SK-N-SH (cell line): ENCODE measurements around the gene CHD6. TPM values are rescaled to one million over a fixed set of nuclear protein-coding genes. Genes with fewer than 3 reads are reported as not detected.

Source experiments
- CTCF ChIA-PET: fragments of 300-600, 350-600 bp; formaldehyde crosslinking; extraction: SDS; loops from one replicate; lab custom pipeline; 2021; lab: Yijun Ruan, JAX
- POLR2A ChIA-PET: fragments of 350-600 bp; sonication (Branson Sonifier 250); formaldehyde crosslinking; extraction: SDS; loops from one replicate; lab custom pipeline; 2020; ENCODE audit warnings: antibody characterized with exemption, inconsistent platforms; lab: Yijun Ruan, JAX
- DNase-seq: peaks from one replicate; pipeline ENCODE4 v3.0.0; 2012
- H2AFZ ChIP-seq: fragments of 200-600 bp; sonication (generic); 2 replicates; pipeline ENCODE4 v1.8.1; 2016; ENCODE audit warnings: antibody characterized with exemption, mild to moderate bottlenecking, low read depth
- H3F3A ChIP-seq: fragments of 200-600 bp; sonication (generic); replicated peaks from 2 replicates; pipeline ENCODE3; 2016; ENCODE audit warnings: antibody characterized with exemption, mild to moderate bottlenecking; ENCODE audit not compliant: insufficient read depth
- H3K27ac ChIP-seq, 2 experiments: fragments of 200-500 bp in 1 of 2; fragments of 200-600 bp in 1 of 2; sonication (Bioruptor generic) in 1 of 2; sonication (generic), shearing (Covaris generic) in 1 of 2; 2 replicates each; pipeline versions ENCODE4 v1.5.1 to v1.6.1; 2014 to 2016; ENCODE audit warnings: low read depth in 2 of 2, inconsistent platforms in 1 of 2, low read length in 1 of 2, mild to moderate bottlenecking in 1 of 2, mixed read lengths in 1 of 2
- H3K27me3 ChIP-seq: fragments of 200-600 bp; sonication (generic), shearing (Covaris generic); 2 replicates; pipeline ENCODE4 v1.6.1; 2016; ENCODE audit warnings: mixed run types; ENCODE audit not compliant: insufficient read depth
- H3K36me3 ChIP-seq, 2 experiments: fragments of 200-500 bp in 1 of 2; fragments of 200-600 bp in 1 of 2; sonication (Bioruptor generic) in 1 of 2; sonication (generic) in 1 of 2; replicated peaks in 1 of 2; 2 replicates each; pipeline versions ENCODE3 to v1.5.1; 2014 to 2016; ENCODE audit warnings: low read length in 1 of 2, mild to moderate bottlenecking in 1 of 2; ENCODE audit not compliant: insufficient read depth in 2 of 2, control insufficient read depth in 1 of 2
- H3K4me1 ChIP-seq, 2 experiments: fragments of 200-500 bp in 1 of 2; fragments of 200-600 bp in 1 of 2; sonication (Bioruptor generic) in 1 of 2; sonication (generic), shearing (Covaris generic) in 1 of 2; 2 replicates each; pipeline versions ENCODE4 v1.5.1 to v1.6.1; 2014 to 2016; ENCODE audit warnings: low read depth in 1 of 2, low read length in 1 of 2, mixed run types in 1 of 2; ENCODE audit not compliant: insufficient read depth in 2 of 2, control insufficient read depth in 1 of 2
- H3K4me2 ChIP-seq: fragments of 200-600 bp; sonication (generic), shearing (Covaris generic); 2 replicates; pipeline ENCODE4 v1.6.1; 2017; ENCODE audit warnings: mixed run types
- H3K4me3 ChIP-seq, 2 experiments: fragments of 200-500 bp in 1 of 2; fragments of 200-600 bp in 1 of 2; sonication (Bioruptor generic) in 1 of 2; sonication (generic), shearing (Covaris generic) in 1 of 2; 2 replicates each; pipeline versions ENCODE4 v1.5.1 to v1.8.1; 2014 to 2016; ENCODE audit warnings: low read depth in 2 of 2, inconsistent platforms in 1 of 2, low read length in 1 of 2, mild to moderate bottlenecking in 1 of 2, mixed read lengths in 1 of 2, moderate library complexity in 1 of 2
- H3K79me2 ChIP-seq: fragments of 200-600 bp; sonication (generic); 2 replicates; pipeline ENCODE4 v1.8.1; 2017; ENCODE audit warnings: mild to moderate bottlenecking; ENCODE audit not compliant: insufficient read depth
- H3K9ac ChIP-seq: fragments of 200-600 bp; sonication (generic); 2 replicates; pipeline ENCODE4 v1.6.1; 2017; ENCODE audit warnings: mixed run types
- H3K9me2 ChIP-seq: fragments of 200-600 bp; sonication (generic); 2 replicates; pipeline ENCODE4 v1.6.1; 2017; ENCODE audit warnings: mixed run types
- H3K9me3 ChIP-seq: fragments of 200-600 bp; sonication (generic); 2 replicates; pipeline ENCODE4 v1.6.1; 2017; ENCODE audit warnings: mixed run types, mild to moderate bottlenecking, moderate library complexity
- H4K20me1 ChIP-seq: fragments of 200-600 bp; sonication (generic); 2 replicates; pipeline ENCODE4 v1.6.1; 2017; ENCODE audit warnings: mild to moderate bottlenecking, mixed run types; ENCODE audit not compliant: insufficient read depth
- FOSL2 ChIP-seq: IDR thresholded peaks from 2 replicates; pipeline ENCODE4 v1.4.0; 2012; ENCODE audit warnings: low read depth, mild to moderate bottlenecking, moderate library complexity, borderline replicate concordance
- FOXJ3 ChIP-seq: sonication (generic); formaldehyde crosslinking; IDR thresholded peaks from 2 replicates; pipeline ENCODE4 v1.5.1; 2020; ENCODE audit warnings: mild to moderate bottlenecking, missing genetic modification reagents
- MEF2A ChIP-seq: IDR thresholded peaks from 2 replicates; pipeline ENCODE4 v1.4.0; 2012; ENCODE audit warnings: low read depth, borderline replicate concordance
- NFIC ChIP-seq: IDR thresholded peaks from 2 replicates; pipeline ENCODE4 v1.4.0; 2012; ENCODE audit warnings: borderline replicate concordance
- SIN3A ChIP-seq: IDR thresholded peaks from 2 replicates; pipeline ENCODE4 v1.6.1; 2012; ENCODE audit warnings: low read depth, mild to moderate bottlenecking, low read length, moderate library complexity, borderline replicate concordance
- SMC3 ChIP-seq: IDR thresholded peaks from 2 replicates; pipeline ENCODE4 v1.6.1; 2012; ENCODE audit warnings: low read depth, low read length, improper control_type of control experiment
- WGBS: methylation state at CpG from one replicate; pipeline ENCODE4 v1.1.6; 2017; ENCODE audit warnings: low lambda C conversion rate; 5-methylcytosine and 5-hydroxymethylcytosine counted together
- polyA plus RNA-seq, 3 experiments: library from polyadenylated mRNA; depleted of rRNA; stranded (reverse); fragments of >200 nt; gene quantifications; 2 replicates each; pipeline ENCODE4 v1.2.3, GENCODE V29; 2012
- TF ChIP-seq, protein P1 (sequence below): IDR thresholded peaks from 2 replicates; pipeline ENCODE4 v1.4.0; 2012; ENCODE audit warnings: low read depth, borderline replicate concordance
- TF ChIP-seq, protein P2 (sequence below): fragments of 200-600 bp; sonication (generic); IDR thresholded peaks from 2 replicates; pipeline ENCODE4 v1.6.1; 2017; ENCODE audit warnings: antibody characterized with exemption, mild to moderate bottlenecking, moderate library complexity

Gene CHD6
- polyA plus RNA-seq, 1 of the 3 experiments (the other 2 are of a cell fraction): 7.1 TPM

DNA sequence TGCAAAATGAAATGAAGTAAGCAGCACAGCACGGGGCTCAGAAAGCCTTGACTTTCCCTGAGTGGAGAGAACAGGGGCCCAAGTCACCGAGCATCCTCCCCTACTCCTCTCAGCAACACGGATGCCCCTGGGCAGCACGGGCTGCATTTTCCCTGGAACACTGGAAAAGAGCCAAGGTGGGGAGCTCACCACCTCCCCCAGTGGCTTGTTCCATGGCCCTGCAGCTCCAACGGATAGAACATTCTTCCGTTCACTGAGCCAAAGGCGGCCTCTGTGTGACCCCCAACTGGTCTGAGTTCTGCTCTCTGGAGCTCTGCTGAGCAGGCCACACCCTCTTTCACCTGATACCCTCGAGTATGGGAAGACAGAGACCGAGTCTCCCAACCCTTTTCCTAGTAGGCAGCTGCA lies 230.7 kb downstream of the CHD6 start:
- Histone ChIP-seq H3K27ac (peak overlapping the region in 1 of 2 experiments; percentile 34; a peak in 2 of 4 replicates), H3K36me3 (no peaks in the 10 kb centered on the region), H3F3A (no peaks in the 10 kb centered on the region), H3K9me2 (no peaks in the 10 kb centered on the region), H3K9ac (no peak overlapping the region), H3K4me3 (no peak overlapping the region), H3K4me1 (peaks cover 0 to 12% of the 10 kb centered on the region in 2 experiments; a peak in 1 of 4 replicates), H3K27me3 (no peaks in the 10 kb centered on the region; the same call in 1 of the 2 replicates), H2AFZ (no peak overlapping the region), H4K20me1 (no peaks in the 10 kb centered on the region), H3K4me2 (no peak overlapping the region), H3K9me3 (no peaks in the 10 kb centered on the region), H3K79me2 (no peaks in the 10 kb centered on the region)
- TF ChIP-seq, protein P1, sequence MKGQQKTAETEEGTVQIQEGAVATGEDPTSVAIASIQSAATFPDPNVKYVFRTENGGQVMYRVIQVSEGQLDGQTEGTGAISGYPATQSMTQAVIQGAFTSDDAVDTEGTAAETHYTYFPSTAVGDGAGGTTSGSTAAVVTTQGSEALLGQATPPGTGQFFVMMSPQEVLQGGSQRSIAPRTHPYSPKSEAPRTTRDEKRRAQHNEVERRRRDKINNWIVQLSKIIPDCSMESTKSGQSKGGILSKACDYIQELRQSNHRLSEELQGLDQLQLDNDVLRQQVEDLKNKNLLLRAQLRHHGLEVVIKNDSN: no peak
- TF ChIP-seq FOSL2 (no peak), SIN3A (no peak), SMC3 (no peak)
- ChIA-PET POLR2A (no interaction called here), CTCF (interaction anchor here (0.9 to 1.8 kb wide), 6 partner anchors 10 to 214 kb away, joined by 3 to 5 read pairs (median 4); no protein-coding TSS in a partner anchor)
- WGBS: 62% methylated on average over 5 of the region's 9 CpGs
- DNase-seq: peak; percentile 58

DNA sequence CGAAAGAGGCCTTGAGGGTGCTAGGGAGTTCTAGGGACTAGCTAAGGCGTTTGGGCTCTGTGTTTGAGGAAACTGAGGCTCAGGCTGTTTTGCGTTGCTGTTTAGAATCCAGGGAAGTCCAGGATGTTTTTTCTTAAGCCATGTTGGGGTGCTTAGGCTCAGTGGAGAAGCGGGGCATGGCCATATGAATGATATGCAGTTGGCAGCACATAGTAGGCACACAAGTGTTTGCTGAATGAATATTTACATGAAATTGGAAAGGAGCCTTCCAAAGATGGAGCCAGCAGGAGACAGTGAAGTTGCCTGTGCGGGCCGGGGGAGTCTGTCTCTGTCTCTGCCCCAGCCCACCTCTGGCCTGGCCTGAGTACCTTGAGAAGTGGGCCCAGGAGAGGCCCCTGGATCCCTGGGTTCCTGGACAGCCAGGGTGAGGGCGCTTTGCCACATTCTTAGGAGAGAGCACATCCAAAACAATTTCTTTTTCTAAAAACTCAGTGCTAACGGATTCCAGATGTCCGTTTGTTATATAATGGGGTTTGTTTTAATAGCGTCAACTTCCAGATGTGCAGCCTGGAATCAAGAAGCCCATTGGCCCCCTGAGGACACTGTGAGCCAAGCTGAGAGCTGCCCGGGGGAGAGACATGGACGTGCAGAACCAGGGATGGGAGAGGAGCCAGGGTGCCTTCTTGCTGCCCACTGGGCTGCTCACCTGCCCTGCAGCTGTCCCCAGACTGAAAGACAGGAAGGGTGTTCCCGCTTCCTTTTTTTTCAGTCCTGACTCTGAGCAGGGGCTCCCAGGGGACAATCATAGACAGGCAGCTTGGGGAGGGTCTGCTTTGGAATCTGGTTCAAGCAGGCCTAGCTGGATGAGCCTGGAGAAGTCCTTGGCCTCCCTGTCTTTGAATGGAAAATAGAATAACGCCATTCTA lies 231.4 kb downstream of the CHD6 start:
- Histone ChIP-seq H3K9me2 (no peaks in the 10 kb centered on the region), H2AFZ (no peak overlapping the region), H3K27ac (peak overlapping the region in 1 of 2 experiments; percentile 34; a peak in 2 of 4 replicates), H4K20me1 (no peaks in the 10 kb centered on the region), H3K4me2 (no peak overlapping the region), H3K9me3 (no peaks in the 10 kb centered on the region), H3F3A (no peaks in the 10 kb centered on the region), H3K9ac (no peak overlapping the region), H3K36me3 (no peaks in the 10 kb centered on the region), H3K27me3 (no peaks in the 10 kb centered on the region; the same call in 1 of the 2 replicates), H3K79me2 (no peaks in the 10 kb centered on the region), H3K4me1 (peaks cover 0 to 12% of the 10 kb centered on the region in 2 experiments; a peak in 1 of 4 replicates), H3K4me3 (no peak overlapping the region)
- peak; percentile 74 for DNase-seq
- ChIA-PET POLR2A (no interaction called here), CTCF (interaction anchor here (0.9 to 1.8 kb wide), 6 partner anchors 11 to 214 kb away, joined by 3 to 5 read pairs (median 4); no protein-coding TSS in a partner anchor)
- 59% methylated on average over 14 of the region's 14 CpGs for WGBS
- TF ChIP-seq MEF2A (no peak), FOXJ3 (CRISPR knock-in tag) (no peak), NFIC (no peak)
- TF ChIP-seq, protein P2, sequence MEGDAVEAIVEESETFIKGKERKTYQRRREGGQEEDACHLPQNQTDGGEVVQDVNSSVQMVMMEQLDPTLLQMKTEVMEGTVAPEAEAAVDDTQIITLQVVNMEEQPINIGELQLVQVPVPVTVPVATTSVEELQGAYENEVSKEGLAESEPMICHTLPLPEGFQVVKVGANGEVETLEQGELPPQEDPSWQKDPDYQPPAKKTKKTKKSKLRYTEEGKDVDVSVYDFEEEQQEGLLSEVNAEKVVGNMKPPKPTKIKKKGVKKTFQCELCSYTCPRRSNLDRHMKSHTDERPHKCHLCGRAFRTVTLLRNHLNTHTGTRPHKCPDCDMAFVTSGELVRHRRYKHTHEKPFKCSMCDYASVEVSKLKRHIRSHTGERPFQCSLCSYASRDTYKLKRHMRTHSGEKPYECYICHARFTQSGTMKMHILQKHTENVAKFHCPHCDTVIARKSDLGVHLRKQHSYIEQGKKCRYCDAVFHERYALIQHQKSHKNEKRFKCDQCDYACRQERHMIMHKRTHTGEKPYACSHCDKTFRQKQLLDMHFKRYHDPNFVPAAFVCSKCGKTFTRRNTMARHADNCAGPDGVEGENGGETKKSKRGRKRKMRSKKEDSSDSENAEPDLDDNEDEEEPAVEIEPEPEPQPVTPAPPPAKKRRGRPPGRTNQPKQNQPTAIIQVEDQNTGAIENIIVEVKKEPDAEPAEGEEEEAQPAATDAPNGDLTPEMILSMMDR: no peak
